H1 (cell line): ENCODE data around the gene PRPF18. TPM values are rescaled to one million over a fixed set of nuclear protein-coding genes. Genes with fewer than 3 reads are reported as not detected.

ENCODE experiments used
- CTCF ChIA-PET: fragments of 300-600 bp; sonication (Branson Sonifier 250); formaldehyde crosslinking; loops from one replicate; lab custom pipeline; 2021; ENCODE audit not compliant: partially characterized antibody; lab: Charles Lee
- POLR2A ChIA-PET: fragments of 300-600 bp; sonication (Branson Sonifier 250); formaldehyde crosslinking; loops from one replicate; lab custom pipeline; 2021; ENCODE audit warnings: inconsistent platforms; ENCODE audit not compliant: partially characterized antibody; lab: Charles Lee
- DNase-seq, 2 experiments: peaks; one replicate each; pipeline versions ENCODE4 v3.0.0 to v3.0.0-alpha.2; 2010 to 2022; ENCODE audit warnings: low spot score in 2 of 2, low read depth in 1 of 2, mixed read lengths in 1 of 2
- FAIRE-seq: peaks from 2 replicates; lab custom pipeline; 2011; peaks lifted over from hg19 to GRCh38; lab: Jason Lieb, UNC
- H2AFZ ChIP-seq: 2 replicates; pipeline ENCODE4 v1.8.1; 2012; ENCODE audit warnings: low read length, inconsistent platforms
- H2AK5ac ChIP-seq: 2 replicates; pipeline ENCODE4 v1.6.1; 2013; ENCODE audit warnings: low read depth, low read length
- H2BK120ac ChIP-seq: replicated peaks from 2 replicates; pipeline ENCODE3; 2013; ENCODE audit warnings: low read depth, low read length, inconsistent platforms
- H2BK12ac ChIP-seq: 2 replicates; pipeline ENCODE4 v1.6.1; 2013; ENCODE audit warnings: low read depth, low read length
- H2BK15ac ChIP-seq: 2 replicates; pipeline ENCODE4 v1.6.1; 2013; ENCODE audit warnings: low read length
- H2BK20ac ChIP-seq: 2 replicates; pipeline ENCODE4 v1.6.1; 2013; ENCODE audit warnings: low read length
- H2BK5ac ChIP-seq: 2 replicates; pipeline ENCODE4 v1.6.1; 2013; ENCODE audit warnings: low read depth, low read length
- H3K14ac ChIP-seq: 2 replicates; pipeline ENCODE4 v1.6.1; 2013; ENCODE audit warnings: inconsistent platforms; ENCODE audit not compliant: insufficient read length
- H3K18ac ChIP-seq: 2 replicates; pipeline ENCODE4 v1.6.1; 2013; ENCODE audit warnings: low read length; ENCODE audit errors: extremely low read depth
- H3K23ac ChIP-seq: 2 replicates; pipeline ENCODE4 v1.6.1; 2013; ENCODE audit warnings: inconsistent platforms; ENCODE audit not compliant: insufficient read length
- H3K23me2 ChIP-seq: 2 replicates; pipeline ENCODE4 v1.6.1; 2013; ENCODE audit warnings: low read depth, low read length
- H3K27ac ChIP-seq: 2 replicates; pipeline ENCODE4 v1.6.1; 2011; ENCODE audit warnings: low read depth, low read length, inconsistent platforms
- H3K27me3 ChIP-seq, 4 experiments: replicated peaks in 1 of 4; 1 replicate in 1 of 4; 2 replicates in 3 of 4; pipeline versions ENCODE4 v1.6.1 to v1.8.1; 2011 to 2013; ENCODE audit warnings: low read length in 3 of 4, mild to moderate bottlenecking in 3 of 4, inconsistent platforms in 2 of 4, mixed read lengths in 2 of 4, moderate library complexity in 1 of 4; ENCODE audit not compliant: control insufficient read depth in 3 of 4, insufficient read depth in 3 of 4; ENCODE audit errors: extremely low read depth in 1 of 4
- H3K36me3 ChIP-seq, 4 experiments: 2 replicates each; pipeline versions ENCODE4 v1.6.1 to v1.8.1; 2011 to 2013; ENCODE audit warnings: mild to moderate bottlenecking in 4 of 4, low read length in 3 of 4, moderate library complexity in 2 of 4, control low read depth in 1 of 4, inconsistent platforms in 1 of 4; ENCODE audit not compliant: insufficient read depth in 4 of 4, control insufficient read depth in 2 of 4
- H3K4ac ChIP-seq: replicated peaks from 2 replicates; pipeline ENCODE3; 2013; ENCODE audit warnings: low read length, low read depth, mixed read lengths, inconsistent platforms; ENCODE audit not compliant: insufficient read length
- H3K4me1 ChIP-seq, 4 experiments: replicated peaks in 1 of 4; 1 replicate in 1 of 4; 2 replicates in 3 of 4; pipeline versions ENCODE4 v1.6.1 to v1.8.1; 2011 to 2013; ENCODE audit warnings: low read length in 3 of 4, inconsistent platforms in 2 of 4, mixed read lengths in 1 of 4; ENCODE audit not compliant: insufficient read depth in 4 of 4, control insufficient read depth in 3 of 4
- H3K4me2 ChIP-seq, 2 experiments: 2 replicates each; pipeline versions ENCODE4 v1.6.1 to v1.8.1; 2011 to 2013; ENCODE audit warnings: low read depth in 2 of 2, low read length in 2 of 2, control low read depth in 1 of 2, inconsistent platforms in 1 of 2, mild to moderate bottlenecking in 1 of 2; ENCODE audit not compliant: insufficient read depth in 1 of 2
- H3K4me3 ChIP-seq, 4 experiments: fragments of 200-600, 300-600 bp in 1 of 4; sonication (generic), shearing (Covaris generic), sonication (Bioruptor Twin) in 1 of 4; 2 replicates each; pipeline versions ENCODE4 v1.5.1 to v1.8.1; 2011 to 2016; ENCODE audit warnings: low read length in 4 of 4, low read depth in 3 of 4, control low read depth in 2 of 4, inconsistent platforms in 2 of 4, mild to moderate bottlenecking in 2 of 4, mixed read lengths in 1 of 4, moderate library complexity in 1 of 4; ENCODE audit not compliant: insufficient read depth in 2 of 4; ENCODE audit errors: extremely low read depth in 1 of 4
- H3K56ac ChIP-seq: replicated peaks from 2 replicates; pipeline ENCODE3; 2013; ENCODE audit warnings: low read depth, mild to moderate bottlenecking, mixed read lengths, low read length, inconsistent platforms; ENCODE audit not compliant: insufficient read length
- H3K79me1 ChIP-seq: 2 replicates; pipeline ENCODE4 v1.6.1; 2013; ENCODE audit warnings: low read depth, low read length, control low read depth
- H3K79me2 ChIP-seq, 2 experiments: 2 replicates each; pipeline versions ENCODE4 v1.6.1 to v1.8.1; 2012 to 2013; ENCODE audit warnings: low read length in 2 of 2, mild to moderate bottlenecking in 2 of 2, inconsistent platforms in 1 of 2; ENCODE audit not compliant: insufficient read depth in 2 of 2, control insufficient read depth in 1 of 2
- H3K9ac ChIP-seq, 4 experiments: replicated peaks in 1 of 4; 1 replicate in 1 of 4; 2 replicates in 3 of 4; pipeline versions ENCODE4 v1.6.1 to v1.8.1; 2011 to 2013; ENCODE audit warnings: low read depth in 3 of 4, low read length in 3 of 4, control low read depth in 2 of 4, mild to moderate bottlenecking in 2 of 4, moderate library complexity in 2 of 4, inconsistent platforms in 1 of 4; ENCODE audit errors: extremely low read depth in 1 of 4
- H3K9me3 ChIP-seq, 2 experiments: 2 replicates each; pipeline versions ENCODE4 v1.6.1 to v1.8.1; 2012 to 2013; ENCODE audit warnings: mild to moderate bottlenecking in 2 of 2, moderate library complexity in 2 of 2, control low read depth in 1 of 2, inconsistent platforms in 1 of 2, low read depth in 1 of 2, low read length in 1 of 2, mixed read lengths in 1 of 2; ENCODE audit not compliant: insufficient read depth in 2 of 2
- H4K20me1 ChIP-seq, 2 experiments: replicated peaks in 1 of 2; 2 replicates each; pipeline versions ENCODE3 to v1.8.1; 2011 to 2013; ENCODE audit warnings: inconsistent platforms in 2 of 2, low read length in 2 of 2, mild to moderate bottlenecking in 1 of 2; ENCODE audit not compliant: insufficient read depth in 2 of 2, control insufficient read depth in 1 of 2
- H4K5ac ChIP-seq: 2 replicates; pipeline ENCODE4 v1.6.1; 2013; ENCODE audit warnings: low read length, low read depth, mixed read lengths, inconsistent platforms; ENCODE audit not compliant: insufficient read length
- H4K8ac ChIP-seq: 2 replicates; pipeline ENCODE4 v1.8.0; 2013; ENCODE audit warnings: mild to moderate bottlenecking, moderate library complexity, low read length, inconsistent platforms; ENCODE audit not compliant: insufficient read depth; ENCODE audit errors: extremely low read depth
- H4K91ac ChIP-seq: replicated peaks from 2 replicates; pipeline ENCODE3; 2013; ENCODE audit warnings: low read length, mixed read lengths, inconsistent platforms; ENCODE audit not compliant: insufficient read length
- ASH2L ChIP-seq: fragments of 200-600, 300-600 bp; sonication (generic); IDR thresholded peaks from one replicate; pipeline ENCODE4 v1.7.1; 2017; ENCODE audit warnings: low read length
- BACH1 ChIP-seq: IDR thresholded peaks from 2 replicates; pipeline ENCODE4 v1.6.1; 2012; ENCODE audit warnings: low read length, improper control_type of control experiment
- CBX5 ChIP-seq: fragments of 300-800, 300-1000 bp; sonication (generic); IDR thresholded peaks from 2 replicates; pipeline ENCODE4 v1.7.1; 2016; ENCODE audit warnings: antibody characterized with exemption, low read length, low read depth
- CHD1 ChIP-seq: IDR thresholded peaks from 2 replicates; pipeline ENCODE4 v1.6.1; 2012; ENCODE audit warnings: low read depth, low read length, improper control_type of control experiment
- CHD2 ChIP-seq: IDR thresholded peaks from 2 replicates; pipeline ENCODE4 v1.6.1; 2012; ENCODE audit warnings: low read length, improper control_type of control experiment
- GTF2F1 ChIP-seq: IDR thresholded peaks from 2 replicates; pipeline ENCODE4 v1.6.1; 2012; ENCODE audit warnings: low read depth, low read length, improper control_type of control experiment, borderline replicate concordance
- HDAC2 ChIP-seq, 2 experiments: fragments of 300-600 bp in 1 of 2; sonication (generic) in 1 of 2; IDR thresholded peaks; 2 replicates each; pipeline ENCODE4 v1.6.1; 2011 to 2012; ENCODE audit warnings: low read depth in 2 of 2, low read length in 2 of 2, mild to moderate bottlenecking in 2 of 2, moderate library complexity in 2 of 2, borderline replicate concordance in 1 of 2, inconsistent platforms in 1 of 2
- RAD21 ChIP-seq, 2 experiments: IDR thresholded peaks in 1 of 2; conservative IDR thresholded peaks in 1 of 2; 2 replicates each; pipeline ENCODE4 v1.6.1; 2011; ENCODE audit warnings: low read depth in 2 of 2, low read length in 2 of 2, improper control_type of control experiment in 1 of 2, inconsistent platforms in 1 of 2, mild to moderate bottlenecking in 1 of 2, moderate library complexity in 1 of 2
- RXRA ChIP-seq: IDR thresholded peaks from 2 replicates; pipeline ENCODE4 v1.6.1; 2011; ENCODE audit warnings: low read depth, mild to moderate bottlenecking, low read length, moderate library complexity; ENCODE audit not compliant: insufficient read depth
- WGBS, 2 experiments: shearing (Covaris generic) in 1 of 2; methylation state at CpG; one replicate each; pipeline versions ENCODE4 v1.1.6 to v1.1.7; 2013 to 2015; ENCODE audit warnings: low lambda C conversion rate in 2 of 2, mixed read lengths in 2 of 2, inconsistent platforms in 1 of 2, low coverage in 1 of 2, missing lambda C conversion rate in 1 of 2; ENCODE audit not compliant: insufficient replicate concordance in 2 of 2, insufficient coverage in 1 of 2, insufficient read length in 1 of 2; ENCODE audit errors: extremely low coverage in 1 of 2, missing lambda C conversion rate in 1 of 2; 5-methylcytosine and 5-hydroxymethylcytosine counted together
- polyA plus RNA-seq, 7 experiments: library from polyadenylated mRNA; depleted of rRNA in 3 of 7; stranded (reverse) in 5 of 7; unstranded in 2 of 7; fragments of >200 nt in 5 of 7; fragments of 200-250 nt in 2 of 7; gene quantifications; 1 replicate in 5 of 7; 2 replicates in 1 of 7; 4 replicates in 1 of 7; pipeline versions ENCODE4 v1.2.1 to v1.2.3, GENCODE V29; 2011 to 2013; ENCODE audit warnings: missing spikeins in 2 of 7, mixed read lengths in 2 of 7
- total RNA-seq: library from RNA; stranded (reverse); fragmentation: NEBNext Ultra II Directional; extraction: Animal tissue kit (Norgen Biotek cat#: 25700); gene quantifications from 2 replicates; pipeline ENCODE4 v1.2.1, GENCODE V29; 2021

Gene PRPF18
- total and polyA plus RNA-seq, 2 of the 8 experiments (the other 6 are each of a cell fraction or from before 2014, with no cell fraction given), result 3.8 to 12.6 TPM

- Histone ChIP-seq H3K4me3 (no peak overlapping the region), H3K4me1 (no peaks in the 10 kb centered on the region; a peak in 1 of 7 replicates), H3K23ac (no peak overlapping the region), H3K9me3 (no peaks in the 10 kb centered on the region), H4K91ac (no peak overlapping the region), H3K4ac (no peak overlapping the region), H4K20me1 (peaks cover 0 to 5% of the 10 kb centered on the region in 2 experiments), H2BK5ac (no peak overlapping the region), H2AFZ (no peak overlapping the region), H2AK5ac (no peak overlapping the region), H3K79me1 (peaks cover 5% of the 10 kb centered on the region; the same call in 1 of the 2 replicates), H3K27me3 (no peaks in the 10 kb centered on the region), H4K5ac (no peak overlapping the region), H2BK15ac (no peak overlapping the region), H3K36me3 (no peaks in the 10 kb centered on the region), H3K27ac (no peak overlapping the region), H3K14ac (no peak overlapping the region), H3K4me2 (no peak overlapping the region), H4K8ac (no peak overlapping the region), H3K56ac (no peak overlapping the region), H2BK120ac (no peak overlapping the region), H2BK20ac (no peak overlapping the region), H3K79me2 (peaks cover 0 to 11% of the 10 kb centered on the region in 2 experiments; a peak in 3 of 4 replicates), H3K9ac (no peak overlapping the region), H3K18ac (no peak overlapping the region), H3K23me2 (peaks cover 1% of the 10 kb centered on the region; the same call in 1 of the 2 replicates), H2BK12ac (no peak overlapping the region)
- POLR2A ChIA-PET, result no interaction called here
- FAIRE-seq (no peak), DNase-seq (no peak)
- WGBS, 2 experiments, result 87% methylated on average over 2 of the region's 2 CpGs; no CpG with 5 or more reads in 1 of the 2 experiments
- CTCF ChIA-PET, result interaction anchor here (0.6 to 1.0 kb wide), 2 partner anchors 12 to 1402 kb away, joined by 3 read pairs; no protein-coding TSS in a partner anchor
- no peak for TF ChIP-seq CHD2
- TF ChIP-seq CBX5, result no peak
- no peak for TF ChIP-seq RXRA
- TF ChIP-seq BACH1, result no peak
- no peak for TF ChIP-seq ASH2L
- TF ChIP-seq GTF2F1, result no peak
- TF ChIP-seq RAD21 (IDR thresholded peaks at IDR 0.05 in 1 of 2, conservative IDR thresholded peaks at IDR 0.05 in 1 of 2; ENCODE audit: low read depth in 2 of 2, low read length in 2 of 2), result no peak
- TF ChIP-seq HDAC2 (IDR thresholded peaks at IDR 0.05; ENCODE audit: borderline replicate concordance in 1 of 2, low read depth in 2 of 2, low read length in 2 of 2), result no peak
- no peak for TF ChIP-seq CHD1
Observed at GRCh38 chr10:13592306-13592705, 5.5 kb downstream of the PRPF18 start.
